HCT116 (cell line): ENCODE measurements around the gene TRIM63. TPM values are rescaled to one million over a fixed set of nuclear protein-coding genes. Genes with fewer than 3 reads are reported as not detected.

Experiments
- ATAC-seq: fragments of 200-7000 bp; cut with Tn5 transposase; 2 replicates; pipeline ENCODE4 v1.9.1; 2020; ENCODE audit warnings: mild to moderate bottlenecking, moderate library complexity
- BruUV-seq: library from RNA; stranded (reverse); fragments of 400-500 nt; replicated peaks from 2 replicates; lab custom pipeline; 2021; lab: Mats Ljungman, UMichigan
- CTCF ChIA-PET: fragments of 300-600 bp; sonication (Branson Sonifier 250); formaldehyde crosslinking; loops from one replicate; lab custom pipeline; 2021; ENCODE audit warnings: antibody characterized with exemption; lab: Charles Lee
- POLR2A ChIA-PET: fragments of 300-600, 350-600 bp; sonication (Branson Sonifier 250); formaldehyde crosslinking; loops from one replicate; lab custom pipeline; 2021; ENCODE audit warnings: antibody characterized with exemption; lab: Charles Lee
- RAD21 ChIA-PET, 2 experiments: fragments of 300-600 bp; sonication (Branson Sonifier 250); formaldehyde crosslinking; loops; one replicate each; lab custom pipeline; 2023; ENCODE audit warnings: low total read pairs in 2 of 2; ENCODE audit not compliant: uncharacterized antibody in 2 of 2, unreplicated experiment in 2 of 2, low non-redundant PET in 1 of 2; lab: Charles Lee
- DNase-seq: peaks from one replicate; pipeline ENCODE4 v3.0.0-alpha.2; 2010; ENCODE audit warnings: low read depth, low spot score
- H2AFZ ChIP-seq: fragments of 200-600 bp; shearing (Covaris generic), sonication (generic); 2 replicates; pipeline ENCODE4 v1.6.1; 2017; ENCODE audit warnings: low read depth, mixed run types, mixed read lengths, antibody characterized with exemption, low read length; ENCODE audit not compliant: poor library complexity, severe bottlenecking
- H3K27ac ChIP-seq: 2 replicates; pipeline ENCODE4 v1.5.1; 2012; ENCODE audit warnings: low read depth, low read length
- H3K27me3 ChIP-seq: fragments of 200-600 bp; sonication (generic); 2 replicates; pipeline ENCODE4 v1.6.1; 2016; ENCODE audit warnings: mixed run types, low read length, mixed read lengths; ENCODE audit not compliant: insufficient read depth
- H3K36me3 ChIP-seq, 2 experiments: fragments of 200-500 bp in 1 of 2; fragments of 200-600 bp in 1 of 2; sonication (Bioruptor generic) in 1 of 2; sonication (generic) in 1 of 2; 2 replicates each; pipeline versions ENCODE4 v1.5.1 to v1.6.1; 2014 to 2016; ENCODE audit warnings: low read length in 2 of 2, inconsistent platforms in 1 of 2, mixed read lengths in 1 of 2, mixed run types in 1 of 2; ENCODE audit not compliant: insufficient read depth in 2 of 2, control insufficient read depth in 1 of 2
- H3K4me1 ChIP-seq, 2 experiments: fragments of 200-600 bp in 1 of 2; sonication (generic) in 1 of 2; 2 replicates each; pipeline versions ENCODE4 v1.5.1 to v1.6.1; 2012 to 2017; ENCODE audit warnings: low read length in 2 of 2, inconsistent platforms in 1 of 2, mild to moderate bottlenecking in 1 of 2, mixed read lengths in 1 of 2, mixed run types in 1 of 2, moderate library complexity in 1 of 2; ENCODE audit not compliant: insufficient read depth in 2 of 2, control insufficient read depth in 1 of 2
- H3K4me2 ChIP-seq: fragments of 200-600 bp; sonication (generic); 2 replicates; pipeline ENCODE4 v1.6.1; 2017; ENCODE audit warnings: mixed run types, low read length, mixed read lengths
- H3K4me3 ChIP-seq, 2 experiments: fragments of 200-600 bp in 1 of 2; sonication (generic) in 1 of 2; replicated peaks in 1 of 2; 2 replicates each; pipeline ENCODE4 v1.5.1; 2011 to 2016; ENCODE audit warnings: low read length in 2 of 2, control low read depth in 1 of 2, low read depth in 1 of 2, mild to moderate bottlenecking in 1 of 2, mixed read lengths in 1 of 2, mixed run types in 1 of 2
- H3K79me2 ChIP-seq: fragments of 200-600 bp; sonication (generic); 2 replicates; pipeline ENCODE4 v1.6.1; 2017; ENCODE audit warnings: mild to moderate bottlenecking, mixed run types, low read length, moderate library complexity, mixed read lengths; ENCODE audit not compliant: insufficient read depth
- H3K9ac ChIP-seq: fragments of 200-600 bp; sonication (generic); 2 replicates; pipeline ENCODE4 v1.6.1; 2016; ENCODE audit warnings: low read length, mixed read lengths
- H3K9me2 ChIP-seq: fragments of 200-600 bp; sonication (generic), shearing (Covaris generic); 2 replicates; pipeline ENCODE4 v1.6.1; 2017; ENCODE audit warnings: mixed run types, mild to moderate bottlenecking, moderate library complexity; ENCODE audit not compliant: insufficient read depth
- H3K9me3 ChIP-seq, 2 experiments: fragments of 200-500 bp in 1 of 2; fragments of 200-600 bp in 1 of 2; sonication (Bioruptor generic) in 1 of 2; sonication (generic) in 1 of 2; 2 replicates each; pipeline ENCODE4 v1.6.1; 2014 to 2017; ENCODE audit warnings: low read length in 2 of 2, mixed read lengths in 2 of 2, inconsistent platforms in 1 of 2, low read depth in 1 of 2, mild to moderate bottlenecking in 1 of 2, mixed run types in 1 of 2, moderate library complexity in 1 of 2; ENCODE audit not compliant: control insufficient read depth in 1 of 2, insufficient read depth in 1 of 2
- H4K20me1 ChIP-seq: fragments of 200-600 bp; sonication (generic), shearing (Covaris generic); 2 replicates; pipeline ENCODE4 v1.6.1; 2017; ENCODE audit warnings: mixed run types, mild to moderate bottlenecking, moderate library complexity; ENCODE audit not compliant: insufficient read depth
- CEBPB ChIP-seq: IDR thresholded peaks from 2 replicates; pipeline ENCODE4 v1.6.1; 2012; ENCODE audit warnings: low read depth
- CTCF ChIP-seq, 3 experiments: fragments of 200-600 bp in 1 of 3; sonication (generic) in 1 of 3; IDR thresholded peaks in 2 of 3; conservative IDR thresholded peaks in 1 of 3; 2 replicates each; pipeline ENCODE4 v1.5.1; 2012 to 2017; ENCODE audit warnings: low read depth in 2 of 3, low read length in 2 of 3, antibody characterized with exemption in 1 of 3, borderline replicate concordance in 1 of 3, control low read depth in 1 of 3, mild to moderate bottlenecking in 1 of 3, mixed read lengths in 1 of 3, mixed run types in 1 of 3, moderate library complexity in 1 of 3; ENCODE audit not compliant: insufficient read depth in 1 of 3
- EZH2 ChIP-seq: fragments of 200-600 bp; sonication (generic); IDR thresholded peaks from 2 replicates; pipeline ENCODE4 v1.6.1; 2017; ENCODE audit warnings: antibody characterized with exemption, mixed run types
- POLR2A ChIP-seq: IDR thresholded peaks from 2 replicates; pipeline ENCODE4 v1.7.0; 2011; ENCODE audit warnings: borderline replicate concordance; ENCODE audit not compliant: insufficient read depth, insufficient read length; ENCODE audit errors: extremely low read depth
- SIN3A ChIP-seq: IDR thresholded peaks from 2 replicates; pipeline ENCODE4 v1.6.1; 2012; ENCODE audit warnings: low read depth
- SP1 ChIP-seq: IDR thresholded peaks from 2 replicates; pipeline ENCODE4 v1.6.1; 2012; ENCODE audit warnings: low read depth
- TCF7L2 ChIP-seq: IDR thresholded peaks from 2 replicates; pipeline ENCODE4 v1.7.0; 2011; ENCODE audit warnings: borderline replicate concordance, inconsistent platforms; ENCODE audit not compliant: insufficient read depth, insufficient read length; ENCODE audit errors: extremely low read depth
- intact Hi-C: fragments of 100-400 bp; cut with micrococcal nuclease; formaldehyde crosslinking; loops from 2 replicates; pipeline ENCODE4 v1.10.0; 2022
- total RNA-seq: library from RNA; stranded (reverse); gene quantifications from one replicate; pipeline ENCODE4 v1.2.1, GENCODE V29; 2021; ENCODE audit not compliant: unreplicated experiment

The TRIM63 gene
- total RNA-seq, 1 experiment from 2014 or later, result not detected

- Histone ChIP-seq H3K27me3 (no peaks in the 10 kb centered on the region), H3K79me2 (no peaks in the 10 kb centered on the region), H3K9me3 (no peaks in the 10 kb centered on the region), H3K36me3 (no peaks in the 10 kb centered on the region), H3K4me2 (no peak overlapping the region), H3K9ac (no peak overlapping the region), H4K20me1 (no peaks in the 10 kb centered on the region), H3K27ac (no peak overlapping the region), H3K4me1 (peaks cover 11 to 27% of the 10 kb centered on the region in 2 experiments), H3K4me3 (no peak overlapping the region), H2AFZ (no peak overlapping the region), H3K9me2 (no peaks in the 10 kb centered on the region)
- DNase-seq (no peak), ATAC-seq (no peak)
- ChIA-PET POLR2A (no interaction called here), CTCF (no interaction called here), RAD21 (interaction anchor here in 1 of 2 experiments (0.9 kb wide), 1 partner anchor 73 kb away, joined by 5 read pairs; no protein-coding TSS in a partner anchor)
- no TSS peak for BruUV-seq
- no peak for TF ChIP-seq SIN3A
- TF ChIP-seq POLR2A, result no peak
- TF ChIP-seq TCF7L2, result no peak
- TF ChIP-seq CEBPB, result no peak
- TF ChIP-seq CTCF (IDR thresholded peaks at IDR 0.05 in 2 of 3, conservative IDR thresholded peaks at IDR 0.05 in 1 of 3; ENCODE audit: borderline replicate concordance in 1 of 3, insufficient read depth in 1 of 3, low read depth in 2 of 3, low read length in 2 of 3), result no peak
- no peak for TF ChIP-seq SP1
- no peak for TF ChIP-seq EZH2
- intact Hi-C loops, result loop anchor here (5.0 kb wide), 3 partner anchors 129 to 354 kb away; partner anchors contain the start of genes C1orf232 and ZNF593
Observed at GRCh38 chr1:26037904-26038303, 29.5 kb downstream of the TRIM63 start.
